ENCODE data around the gene TMEM239. TPM values are rescaled to one million over a fixed set of nuclear protein-coding genes. Genes with fewer than 3 reads are reported as not detected.
A peak's percentile ranks its signal among the peaks of the same experiment; 100 is the strongest.

Gene TMEM239
- total RNA-seq, 1 donor from 2014 or later, result not detected

DNA sequence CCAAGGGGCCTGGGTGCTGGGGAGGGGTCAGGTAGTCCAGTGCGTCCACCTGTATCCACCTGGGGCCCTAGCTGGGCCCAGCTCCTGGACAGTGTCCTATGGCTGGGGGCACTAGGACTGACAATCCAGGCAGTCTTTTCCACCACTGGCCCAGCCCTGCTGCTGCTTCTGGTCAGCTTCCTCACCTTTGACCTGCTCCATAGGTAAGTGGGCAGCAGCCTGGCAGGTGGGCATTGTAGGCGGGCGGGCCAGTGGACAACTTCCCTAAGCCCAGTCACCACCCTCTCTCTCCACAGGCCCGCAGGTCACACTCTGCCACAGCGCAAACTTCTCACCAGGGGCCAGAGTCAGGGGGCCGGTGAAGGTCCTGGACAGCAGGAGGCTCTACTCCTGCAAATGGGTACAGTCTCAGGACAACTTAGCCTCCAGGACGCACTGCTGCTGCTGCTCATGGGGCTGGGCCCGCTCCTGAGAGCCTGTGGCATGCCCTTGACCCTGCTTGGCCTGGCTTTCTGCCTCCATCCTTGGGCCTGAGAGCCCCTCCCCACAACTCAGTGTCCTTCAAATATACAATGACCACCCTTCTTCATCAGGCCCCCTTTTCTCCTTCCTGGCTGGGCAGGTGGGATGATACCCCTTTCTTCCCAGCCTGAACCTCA is 793 bp upstream of the TMEM239 start:
- intact Hi-C loops (cut with DNase I), result no loop called here
- peak in 1 of 2 donors; percentile 41 for DNase-seq (ENCODE audit: low spot score in 2 of 2)

GRCh38 chr20:2816583-2817340 is 598 bp downstream of the TMEM239 start:
- Histone ChIP-seq H3K9me3 (peaks cover 0 to 10% of the 10 kb centered on the region in 2 donors), H3K36me3 (no peaks in the 10 kb centered on the region), H3K4me3 (no peak overlapping the region), H3K4me1 (no peaks in the 10 kb centered on the region), H3K27ac (no peak overlapping the region), H3K27me3 (peaks cover 13% of the 10 kb centered on the region)
- TF ChIP-seq CTCF (IDR thresholded peaks at IDR 0.05), result no peak
- intact Hi-C loops (cut with DNase I), result no loop called here
- DNase-seq (ENCODE audit: low spot score in 2 of 2), result peak in 1 of 2 donors; percentile 59

More for the DNA sequence above, 793 bp upstream of the TMEM239 start:
- peaks cover 1% of the 10 kb centered on the region for H3K27me3 ChIP-seq
- no peak overlapping the region for H3K4me3 ChIP-seq
- no peak for TF ChIP-seq CTCF (IDR thresholded peaks at IDR 0.05)
- no peaks in the 10 kb centered on the region for H3K36me3 ChIP-seq
- H3K9me3 ChIP-seq, result peaks cover 0 to 13% of the 10 kb centered on the region in 2 donors
- no peak overlapping the region for H3K27ac ChIP-seq
- no peaks in the 10 kb centered on the region for H3K4me1 ChIP-seq

- Histone ChIP-seq H3K36me3 (no peaks in the 10 kb centered on the region), H3K27me3 (peaks cover 17% of the 10 kb centered on the region), H3K4me1 (no peaks in the 10 kb centered on the region), H3K4me3 (no peak overlapping the region), H3K9me3 (peaks cover 0 to 5% of the 10 kb centered on the region in 2 donors), H3K27ac (no peak overlapping the region)
- no peak for TF ChIP-seq CTCF (IDR thresholded peaks at IDR 0.05)
- intact Hi-C loops (cut with DNase I), result no loop called here
- DNase-seq (ENCODE audit: low spot score in 2 of 2), result no peak
Observed at GRCh38 chr20:2817341-2817726, 1.2 kb downstream of the TMEM239 start.

DNA sequence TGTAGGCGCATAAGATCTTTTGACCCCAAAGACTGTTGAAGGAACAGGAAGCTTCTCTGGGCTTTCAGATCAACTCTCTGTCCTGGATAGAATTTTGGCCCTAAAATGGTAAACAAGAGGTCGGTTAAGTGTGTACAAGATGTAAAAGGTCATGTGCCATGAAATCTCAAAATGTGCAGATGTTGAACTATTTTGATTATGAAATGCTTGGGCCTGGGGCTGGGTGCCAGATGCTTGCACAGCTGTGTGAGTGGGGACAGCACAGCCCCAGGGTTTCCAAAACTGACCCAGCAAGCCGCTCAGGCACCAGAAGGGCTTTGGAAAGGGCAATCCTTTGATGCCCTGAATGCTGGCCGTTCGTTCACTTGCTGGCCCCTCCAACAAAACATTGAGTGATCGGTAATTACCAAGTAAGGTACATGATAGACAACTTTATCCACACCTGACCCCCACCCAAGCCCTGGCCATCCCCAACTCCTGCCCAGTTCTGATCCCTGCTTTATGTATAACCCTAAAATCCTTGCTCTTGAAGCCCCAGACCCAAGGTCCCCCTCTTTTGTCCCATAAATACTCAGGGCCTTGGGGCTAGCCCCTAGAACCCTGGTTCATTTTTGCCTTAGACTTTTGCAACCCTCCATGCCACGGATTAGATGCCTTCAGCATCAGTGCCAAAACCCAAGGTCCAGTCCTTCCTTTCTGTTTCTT is 1.9 kb downstream of the TMEM239 start:
- TF ChIP-seq CTCF (IDR thresholded peaks at IDR 0.05), result no peak
- no peaks in the 10 kb centered on the region for H3K4me1 ChIP-seq
- peak in 1 of 2 donors; percentile 53 for DNase-seq (ENCODE audit: low spot score in 2 of 2)
- intact Hi-C loops (cut with DNase I), result no loop called here
- H3K27ac ChIP-seq, result no peak overlapping the region
- H3K4me3 ChIP-seq, result no peak overlapping the region
- peaks cover 17% of the 10 kb centered on the region for H3K27me3 ChIP-seq
- H3K36me3 ChIP-seq, result no peaks in the 10 kb centered on the region
- H3K9me3 ChIP-seq, result no peaks in the 10 kb centered on the region

DNA sequence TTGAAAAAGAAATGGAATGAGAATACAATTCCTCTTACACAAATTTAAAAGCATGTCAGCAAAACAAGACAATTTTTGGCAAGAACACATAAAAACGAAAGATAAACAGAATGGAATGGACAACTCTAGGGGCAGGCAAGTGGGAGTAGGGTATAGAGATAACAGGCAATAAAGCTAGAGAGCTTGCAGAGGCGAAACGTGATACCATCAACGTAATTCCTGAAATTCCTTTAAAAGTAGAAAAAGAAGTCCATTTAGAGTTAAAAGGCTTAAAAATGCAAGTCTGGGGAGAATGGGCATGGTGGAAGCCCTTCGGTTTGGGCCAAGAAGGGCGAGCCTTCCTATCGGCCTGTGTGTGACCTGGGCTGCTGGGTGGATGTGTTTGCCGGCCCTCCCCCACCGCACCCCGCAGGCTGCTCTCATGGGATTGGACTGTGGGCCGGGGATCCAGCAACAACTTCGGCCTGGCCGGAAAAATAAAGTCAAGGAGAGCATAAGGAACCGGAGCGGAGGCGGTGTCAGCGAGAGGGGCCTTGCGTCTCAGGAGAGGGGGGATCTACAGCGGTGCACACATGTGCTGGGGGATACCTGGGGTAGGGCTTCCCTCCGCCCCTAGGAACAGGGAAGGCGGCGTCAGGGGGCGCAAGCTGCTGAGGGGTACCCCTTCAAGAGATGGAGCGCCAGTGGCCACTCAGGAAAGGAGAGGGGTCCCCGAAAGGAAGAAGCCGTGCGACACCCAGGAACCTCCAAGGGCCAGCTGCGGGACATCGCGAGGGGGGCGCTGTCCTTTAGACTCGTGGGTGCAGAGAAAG is 4.1 kb downstream of the TMEM239 start:
- intact Hi-C loops (cut with DNase I), result no loop called here
- Histone ChIP-seq H3K27me3 (peaks cover 17% of the 10 kb centered on the region), H3K36me3 (no peaks in the 10 kb centered on the region), H3K4me3 (peak overlapping the region in 1 of 2 donors; percentile 30), H3K4me1 (no peaks in the 10 kb centered on the region), H3K27ac (no peak overlapping the region), H3K9me3 (no peaks in the 10 kb centered on the region)
- TF ChIP-seq CTCF (IDR thresholded peaks at IDR 0.05), result no peak
- peak in 1 of 2 donors; percentile 58 for DNase-seq (ENCODE audit: low spot score in 2 of 2)

Measured in ascending aorta (tissue), 2 donors.